Nephron (organoid): ENCODE results near the gene CCDC88C.
"Not testable (repeated sequence)": the region's sequence is repeated elsewhere in the genome, so short reads cannot be mapped to it uniquely, and the experiment has no call there.

Experiments
- H3K27ac Mint-ChIP-seq, 3 experiments: 2 replicates each; pipeline ENCODE4 v1.8.0; 2020; ENCODE audit warnings: mixed read lengths in 3 of 3, mild to moderate bottlenecking in 2 of 3, moderate library complexity in 1 of 3
- H3K27me3 Mint-ChIP-seq: 2 replicates; pipeline ENCODE4 v1.8.0; 2021; ENCODE audit warnings: low read depth, mild to moderate bottlenecking, moderate library complexity, mixed read lengths
- H3K36me3 Mint-ChIP-seq: 2 replicates; pipeline ENCODE4 v1.8.0; 2020; ENCODE audit warnings: low read depth, mixed read lengths
- H3K4me1 Mint-ChIP-seq: 2 replicates; pipeline ENCODE4 v1.8.0; 2020; ENCODE audit warnings: mixed read lengths
- H3K4me3 Mint-ChIP-seq, 3 experiments: 2 replicates each; pipeline ENCODE4 v1.8.0; 2020; ENCODE audit warnings: mild to moderate bottlenecking in 3 of 3, mixed read lengths in 3 of 3, moderate library complexity in 2 of 3
- H3K9me3 Mint-ChIP-seq: 2 replicates; pipeline ENCODE4 v1.8.0; 2020; ENCODE audit warnings: mixed read lengths
- TF ChIP-seq, protein P1 (sequence below), 3 experiments: fragments of 200-600 bp; sonication (generic); IDR thresholded peaks; one replicate each; pipeline ENCODE4 v1.5.0; 2021; ENCODE audit warnings: antibody characterized with exemption in 3 of 3; ENCODE audit not compliant: unreplicated experiment in 3 of 3

Gene CCDC88C

DNA sequence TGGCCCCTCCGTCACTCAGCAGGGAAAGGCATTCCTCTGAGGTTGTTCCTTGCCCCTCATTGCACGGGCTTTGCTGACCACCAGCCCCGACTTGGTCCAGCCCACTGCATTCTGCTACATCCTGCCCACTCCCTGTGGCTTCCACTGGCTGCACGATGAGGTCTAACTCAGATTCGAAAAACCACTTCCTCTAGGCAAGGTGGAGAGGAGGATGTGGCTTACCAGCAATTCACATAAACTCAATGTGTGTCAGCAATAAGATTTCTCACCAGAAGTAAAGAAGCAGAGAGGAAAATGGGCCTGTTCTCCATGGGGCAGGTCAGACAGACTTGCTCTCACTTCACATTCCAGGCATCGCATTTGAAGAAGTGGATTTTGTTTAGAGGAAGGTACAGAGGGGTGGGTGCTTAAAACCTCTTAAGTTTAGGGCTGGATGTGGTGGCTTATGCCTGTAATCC lies 187.8 kb downstream of the CCDC88C start:
- no peaks in the 10 kb centered on the region for H3K27me3 Mint-ChIP-seq
- no peaks in the 10 kb centered on the region for H3K4me1 Mint-ChIP-seq
- no peak overlapping the region for H3K4me3 Mint-ChIP-seq
- H3K9me3 Mint-ChIP-seq, result peaks cover 12% of the 10 kb centered on the region
- H3K27ac Mint-ChIP-seq, result no peak overlapping the region
- TF ChIP-seq, protein P1, sequence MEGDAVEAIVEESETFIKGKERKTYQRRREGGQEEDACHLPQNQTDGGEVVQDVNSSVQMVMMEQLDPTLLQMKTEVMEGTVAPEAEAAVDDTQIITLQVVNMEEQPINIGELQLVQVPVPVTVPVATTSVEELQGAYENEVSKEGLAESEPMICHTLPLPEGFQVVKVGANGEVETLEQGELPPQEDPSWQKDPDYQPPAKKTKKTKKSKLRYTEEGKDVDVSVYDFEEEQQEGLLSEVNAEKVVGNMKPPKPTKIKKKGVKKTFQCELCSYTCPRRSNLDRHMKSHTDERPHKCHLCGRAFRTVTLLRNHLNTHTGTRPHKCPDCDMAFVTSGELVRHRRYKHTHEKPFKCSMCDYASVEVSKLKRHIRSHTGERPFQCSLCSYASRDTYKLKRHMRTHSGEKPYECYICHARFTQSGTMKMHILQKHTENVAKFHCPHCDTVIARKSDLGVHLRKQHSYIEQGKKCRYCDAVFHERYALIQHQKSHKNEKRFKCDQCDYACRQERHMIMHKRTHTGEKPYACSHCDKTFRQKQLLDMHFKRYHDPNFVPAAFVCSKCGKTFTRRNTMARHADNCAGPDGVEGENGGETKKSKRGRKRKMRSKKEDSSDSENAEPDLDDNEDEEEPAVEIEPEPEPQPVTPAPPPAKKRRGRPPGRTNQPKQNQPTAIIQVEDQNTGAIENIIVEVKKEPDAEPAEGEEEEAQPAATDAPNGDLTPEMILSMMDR (IDR thresholded peaks at IDR 0.05; ENCODE audit: unreplicated experiment in 3 of 3), result no peak
- H3K36me3 Mint-ChIP-seq, result peaks cover 61% of the 10 kb centered on the region

DNA sequence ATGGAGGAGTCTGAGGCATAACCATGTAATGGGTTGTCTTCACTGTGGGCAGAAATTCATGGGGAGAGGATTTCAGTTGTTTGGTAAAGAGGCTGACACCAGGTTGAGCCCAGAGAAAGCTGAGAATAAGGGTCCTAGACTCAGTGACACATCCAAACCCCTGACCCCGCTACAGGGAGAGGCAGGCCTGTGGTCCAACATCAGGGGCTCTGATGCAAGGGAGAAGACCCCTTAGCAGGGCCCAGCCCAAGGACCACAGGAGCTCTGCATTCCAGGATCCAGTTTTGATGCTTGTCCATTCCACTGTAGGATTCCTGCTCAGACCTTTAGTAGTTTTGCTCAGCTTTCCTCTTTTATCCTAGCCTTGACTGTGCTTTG lies 188.6 kb downstream of the CCDC88C start:
- Mint-ChIP-seq H3K4me3 (no peak overlapping the region), H3K4me1 (no peaks in the 10 kb centered on the region), H3K9me3 (peaks cover 12% of the 10 kb centered on the region), H3K27me3 (no peaks in the 10 kb centered on the region), H3K36me3 (peaks cover 59% of the 10 kb centered on the region), H3K27ac (no peak overlapping the region)
- TF ChIP-seq, protein P1 (IDR thresholded peaks at IDR 0.05; ENCODE audit: unreplicated experiment in 3 of 3), result no peak

DNA sequence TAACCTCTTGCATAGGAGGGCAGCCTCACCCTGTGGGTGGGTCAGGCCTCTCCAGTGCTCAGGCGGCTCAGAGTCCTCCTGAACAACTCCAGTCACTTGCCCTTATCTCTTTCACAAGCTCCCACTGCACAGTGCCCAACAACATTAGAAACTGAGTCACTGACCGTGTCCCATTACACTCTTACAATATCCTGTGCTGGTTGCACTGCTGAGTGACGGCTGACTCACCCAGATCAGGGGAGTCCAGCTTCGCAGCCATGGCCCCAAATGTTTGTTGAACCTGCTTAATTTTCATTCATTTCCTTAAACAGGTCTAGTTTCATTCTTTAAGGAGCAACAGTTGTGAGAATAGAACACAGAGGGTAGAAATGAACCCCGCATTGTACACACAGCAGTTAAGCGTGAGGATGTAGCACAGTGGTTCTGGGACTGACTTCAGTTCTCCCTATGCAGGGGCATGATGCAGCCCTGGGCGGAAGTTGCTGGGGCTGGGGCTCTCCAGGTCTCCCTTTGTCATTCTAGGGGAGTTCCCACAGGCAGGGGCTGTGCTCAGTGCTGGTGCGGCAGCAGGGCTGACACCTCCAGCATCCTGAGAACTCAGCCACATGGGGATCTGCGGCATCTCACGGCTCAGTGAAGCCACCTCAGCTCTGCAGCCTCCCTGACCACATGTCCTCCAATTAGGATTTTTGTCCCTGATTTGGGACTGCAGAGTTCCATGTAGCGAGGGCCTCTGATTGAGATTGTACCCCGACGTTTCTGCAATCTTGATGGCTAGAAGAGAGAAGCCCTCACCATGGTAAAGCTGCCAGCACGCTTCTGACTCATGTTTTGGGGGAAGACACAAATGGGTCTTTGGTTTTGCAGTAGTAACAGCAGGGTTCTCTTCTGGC lies 189.3 kb downstream of the CCDC88C start:
- H3K4me1 Mint-ChIP-seq, result no peaks in the 10 kb centered on the region

DNA sequence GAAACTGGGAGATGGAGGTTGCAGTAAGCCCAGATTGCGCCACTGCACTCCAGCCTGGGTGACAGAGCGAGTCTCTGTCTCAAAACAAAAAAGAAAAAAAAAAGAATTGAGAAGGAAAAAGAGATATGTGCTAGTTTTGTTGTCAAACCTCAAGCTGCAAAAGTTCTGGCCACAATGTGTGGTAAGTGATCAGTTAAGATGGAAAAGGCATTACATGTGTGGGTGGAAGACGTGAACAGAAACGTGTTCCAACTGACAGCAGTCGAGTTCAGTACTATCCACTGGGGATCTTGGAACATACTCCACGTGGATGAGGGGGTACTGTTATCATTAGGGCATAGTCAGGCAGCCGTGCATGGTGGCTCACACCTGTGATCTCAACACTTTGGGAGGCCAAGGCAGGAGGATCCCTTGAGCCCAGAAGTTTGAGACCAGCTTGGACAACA lies 190.4 kb downstream of the CCDC88C start:
- Mint-ChIP-seq H3K27ac (no peak overlapping the region), H3K4me3 (no peak overlapping the region), H3K36me3 (peaks cover 60% of the 10 kb centered on the region)

More for the DNA sequence above, 189.3 kb downstream of the CCDC88C start:
- H3K27me3 Mint-ChIP-seq, result no peaks in the 10 kb centered on the region
- peaks cover 59% of the 10 kb centered on the region for H3K36me3 Mint-ChIP-seq
- no peak overlapping the region for H3K27ac Mint-ChIP-seq
- peaks cover 12% of the 10 kb centered on the region for H3K9me3 Mint-ChIP-seq
- TF ChIP-seq, protein P1 (IDR thresholded peaks at IDR 0.05; ENCODE audit: unreplicated experiment in 3 of 3), result no peak
- H3K4me3 Mint-ChIP-seq, result no peak overlapping the region

DNA sequence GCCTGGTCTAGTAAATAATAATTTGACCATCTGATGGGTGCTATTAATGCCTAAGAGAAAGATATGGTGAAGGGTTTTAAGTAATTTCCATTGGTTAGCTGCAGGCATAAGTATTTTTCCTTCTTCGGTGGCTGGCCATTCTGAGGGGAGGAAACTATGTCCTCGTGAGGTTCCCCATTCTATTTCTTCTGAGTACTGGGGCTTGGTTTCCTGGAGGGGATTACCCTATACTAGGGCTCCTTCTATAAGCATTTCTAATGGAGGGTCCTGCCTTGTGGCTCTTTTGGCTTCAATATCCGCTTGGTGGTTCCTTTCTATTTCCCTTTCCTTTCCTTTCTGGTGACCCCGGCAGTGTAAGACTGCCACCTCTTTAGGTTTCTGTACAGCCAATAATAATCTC lies 191.3 kb downstream of the CCDC88C start:
- not testable (repeated sequence) for H3K27me3 Mint-ChIP-seq, H3K9me3 Mint-ChIP-seq, H3K4me1 Mint-ChIP-seq, H3K27ac Mint-ChIP-seq, H3K4me3 Mint-ChIP-seq
- peaks cover 62% of the 10 kb centered on the region for H3K36me3 Mint-ChIP-seq

More for the DNA sequence above, 190.4 kb downstream of the CCDC88C start:
- H3K27me3 Mint-ChIP-seq, result no peaks in the 10 kb centered on the region
- peaks cover 9% of the 10 kb centered on the region for H3K9me3 Mint-ChIP-seq
- no peaks in the 10 kb centered on the region for H3K4me1 Mint-ChIP-seq
- TF ChIP-seq, protein P1 (IDR thresholded peaks at IDR 0.05; ENCODE audit: unreplicated experiment in 3 of 3), result no peak

DNA sequence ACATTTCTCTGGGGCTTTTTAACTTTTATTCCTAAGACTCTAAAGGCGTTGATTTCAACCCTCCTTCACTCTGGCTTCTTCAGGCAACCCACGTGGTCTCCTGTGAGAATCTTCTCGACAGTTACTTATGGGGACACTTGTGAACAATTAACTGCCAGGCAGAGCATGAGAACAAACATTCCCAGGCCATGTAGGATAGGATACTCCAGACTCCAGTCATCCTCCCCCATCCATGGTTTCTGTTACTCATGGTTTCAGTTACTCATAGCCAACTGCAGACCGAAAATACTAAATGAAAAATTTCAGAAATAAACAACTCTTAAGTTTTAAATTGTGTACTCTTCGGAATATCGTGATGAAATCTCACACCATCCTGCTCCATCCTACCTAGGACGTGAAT lies 192.6 kb downstream of the CCDC88C start:
- peaks cover 3% of the 10 kb centered on the region for H3K9me3 Mint-ChIP-seq
- no peaks in the 10 kb centered on the region for H3K4me1 Mint-ChIP-seq
- H3K27ac Mint-ChIP-seq, result no peak overlapping the region
- H3K27me3 Mint-ChIP-seq, result no peaks in the 10 kb centered on the region
- H3K4me3 Mint-ChIP-seq, result no peak overlapping the region
- TF ChIP-seq, protein P1 (IDR thresholded peaks at IDR 0.05; ENCODE audit: unreplicated experiment in 3 of 3), result no peak
- peaks cover 56% of the 10 kb centered on the region for H3K36me3 Mint-ChIP-seq
